ENCODE data around the gene KCTD16.

KCTD16 gene

DNA sequence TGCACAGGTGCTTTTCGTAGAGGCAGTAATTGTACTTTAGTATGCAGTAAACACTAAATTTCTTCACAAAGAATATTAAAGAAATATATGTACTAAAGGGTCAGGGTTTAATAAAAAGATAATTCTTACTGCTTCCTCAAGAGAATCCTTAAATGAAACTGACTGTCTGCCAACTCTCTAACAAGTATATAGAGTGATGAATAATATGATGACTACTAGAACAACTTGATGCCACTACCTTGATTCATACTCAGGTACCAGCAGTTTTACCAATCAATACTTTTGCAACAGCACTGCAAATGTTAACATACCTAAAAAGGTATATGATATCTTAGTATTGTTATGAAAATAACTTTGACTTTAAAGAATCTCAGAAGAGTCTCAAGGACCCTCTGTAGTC, 4.0 kb upstream of the KCTD16 start:
- DNase-seq (ENCODE audit: low read depth): no peak

DNA sequence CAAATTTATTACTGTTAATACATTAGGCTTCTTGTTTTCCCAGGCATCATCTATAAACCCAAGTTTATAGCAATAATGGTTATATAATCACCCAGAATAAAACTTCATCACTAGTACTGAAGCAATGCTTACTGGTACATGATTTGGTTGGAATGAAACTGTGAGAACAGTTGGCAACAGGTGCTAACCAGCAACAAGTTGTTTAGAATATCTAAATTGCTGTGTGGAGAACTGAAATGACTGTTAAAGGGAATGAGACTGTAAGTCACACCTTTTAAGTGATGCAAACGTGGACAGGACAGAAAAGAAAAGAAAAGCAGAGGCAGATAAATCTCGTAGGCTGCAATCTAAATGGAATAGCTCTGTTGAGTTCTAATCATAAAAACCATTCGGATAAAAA, 2.7 kb upstream of the KCTD16 start:
- DNase-seq (ENCODE audit: low read depth): no peak

DNA sequence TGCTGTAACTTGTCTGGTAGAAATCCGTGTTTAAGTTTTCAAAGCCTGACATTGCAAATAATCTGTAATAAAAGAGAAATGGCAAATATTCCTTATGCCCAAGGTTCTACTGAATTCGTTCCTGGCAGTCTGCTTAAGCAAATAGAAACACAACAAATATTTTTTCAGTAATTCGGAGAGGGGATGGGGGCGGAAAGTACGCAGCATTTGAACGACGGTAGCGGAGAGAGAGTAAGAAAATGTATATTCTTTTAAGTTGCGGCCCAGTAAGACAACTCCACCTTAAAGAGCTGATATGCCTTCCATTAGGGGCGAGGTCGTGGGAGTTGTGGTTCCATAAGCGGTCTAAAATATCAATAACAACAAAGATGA, 783 bp upstream of the KCTD16 start:
- no peak for DNase-seq (ENCODE audit: low read depth)

DNA sequence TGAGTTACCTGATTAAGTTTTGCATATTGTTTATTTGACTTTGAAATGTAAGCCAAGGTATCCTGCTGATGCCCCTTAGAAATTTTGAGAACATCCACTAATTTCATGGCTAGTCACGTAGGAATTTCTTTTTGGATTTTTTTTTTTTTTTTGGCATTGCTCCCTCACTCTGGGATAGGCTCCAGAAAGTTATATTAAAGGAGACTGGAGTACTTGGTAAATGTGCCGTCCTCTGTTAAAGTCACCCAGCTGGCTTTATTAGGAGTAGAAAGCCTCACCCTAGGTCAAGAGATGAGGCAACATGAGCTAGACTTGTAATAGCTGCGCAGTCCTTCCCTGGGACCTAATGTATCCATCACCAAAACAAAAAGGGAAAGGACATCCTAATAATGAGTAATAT, 3.1 kb downstream of the KCTD16 start:
- DNase-seq (ENCODE audit: low read depth): no peak

DNA sequence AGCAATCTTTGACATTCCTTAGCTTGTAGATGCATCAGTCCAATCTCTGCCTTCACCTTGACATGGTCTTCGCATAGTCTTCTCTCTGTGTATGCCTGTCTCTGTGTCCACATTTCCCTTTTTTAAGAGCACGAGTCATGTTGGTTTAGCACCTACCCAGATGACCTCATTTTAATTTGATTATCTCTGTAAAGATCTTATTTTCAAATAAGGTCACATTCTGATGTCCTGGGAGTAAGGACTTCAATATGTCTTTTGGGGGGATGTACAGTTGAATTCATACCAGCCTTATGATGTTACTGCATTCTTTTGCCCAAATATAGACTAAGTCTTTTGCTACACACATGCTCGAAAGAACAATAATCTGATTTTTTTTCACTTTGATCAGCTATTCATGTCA, 6.9 kb downstream of the KCTD16 start:
- no peak for DNase-seq (ENCODE audit: low read depth)

DNA sequence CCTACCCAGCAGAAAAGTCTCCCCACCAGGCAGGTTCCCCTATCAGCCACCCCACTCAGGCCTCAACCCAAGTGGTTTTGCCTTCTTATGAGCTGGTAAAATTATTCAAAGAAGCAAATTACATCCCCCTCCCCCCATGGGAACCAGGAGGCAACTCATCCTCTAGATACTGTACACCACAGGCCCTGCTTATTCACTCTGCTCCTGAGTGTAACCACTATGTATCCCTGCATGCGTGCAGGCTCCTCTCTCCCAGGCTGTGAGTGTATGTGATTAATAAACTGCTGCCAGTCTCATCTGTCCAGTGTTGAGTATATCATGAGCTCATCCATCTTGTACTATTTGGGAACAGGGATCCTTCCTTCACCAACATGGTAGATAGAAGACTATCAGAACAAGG, 8.6 kb downstream of the KCTD16 start:
- no peak for DNase-seq (ENCODE audit: low read depth)

DNA sequence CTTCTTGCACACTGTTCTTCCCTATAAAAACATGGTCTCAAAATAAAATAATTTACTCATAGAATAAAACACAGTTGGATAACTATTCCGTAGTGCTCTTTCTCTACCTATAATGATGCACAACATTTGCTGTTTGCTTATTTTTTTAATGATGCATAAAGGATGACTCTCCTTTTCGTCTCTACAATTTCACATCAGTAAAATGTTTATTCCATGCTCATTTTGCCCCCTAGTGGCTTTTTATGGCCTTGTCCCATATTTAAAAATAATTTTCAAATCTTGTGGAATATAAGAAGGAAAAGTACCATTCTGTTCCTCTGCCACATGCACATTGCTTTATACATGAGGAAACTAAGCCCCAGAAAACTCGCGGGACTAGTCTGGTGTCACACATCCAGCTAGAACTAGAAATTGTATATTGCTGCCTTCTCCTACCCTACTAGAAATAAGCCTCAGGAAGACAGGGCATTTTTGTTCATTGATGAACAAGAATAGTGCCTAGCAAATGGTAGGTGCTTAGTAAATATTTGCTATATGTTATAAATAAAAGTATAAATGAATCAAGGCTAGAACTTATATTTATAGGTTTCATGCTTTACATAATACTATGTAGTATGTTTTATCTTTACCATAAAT, 12.7 kb downstream of the KCTD16 start:
- DNase-seq (ENCODE audit: low read depth): no peak

DNA sequence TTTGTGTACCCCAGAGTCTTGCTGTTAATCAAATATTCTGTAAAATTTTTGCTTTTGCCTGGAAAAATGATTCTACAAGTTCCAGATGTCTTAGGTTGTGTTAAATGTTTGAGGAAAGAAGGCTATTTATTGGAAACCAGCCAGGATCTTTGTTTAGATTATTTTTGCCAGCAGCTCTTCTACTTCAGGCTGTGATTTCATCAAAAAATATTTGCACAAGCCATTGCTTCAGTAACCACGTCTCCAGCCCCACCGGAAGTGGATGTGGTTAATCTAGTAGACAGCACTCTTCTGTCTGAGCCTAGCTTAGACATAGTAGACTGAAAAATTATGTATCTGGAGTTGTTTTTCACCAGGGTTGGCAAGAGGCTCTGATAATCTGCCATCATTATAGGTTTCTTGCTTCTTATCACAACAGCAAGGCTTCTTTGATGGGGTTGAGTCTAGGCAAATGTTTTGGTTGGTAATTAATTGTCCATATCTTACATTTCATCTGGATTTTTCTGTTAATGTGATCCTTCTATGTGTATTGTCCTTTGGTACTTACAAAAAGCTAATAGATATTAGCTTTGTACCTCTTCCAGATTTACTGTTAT, 17.1 kb downstream of the KCTD16 start:
- DNase-seq (ENCODE audit: low read depth): no peak

DNA sequence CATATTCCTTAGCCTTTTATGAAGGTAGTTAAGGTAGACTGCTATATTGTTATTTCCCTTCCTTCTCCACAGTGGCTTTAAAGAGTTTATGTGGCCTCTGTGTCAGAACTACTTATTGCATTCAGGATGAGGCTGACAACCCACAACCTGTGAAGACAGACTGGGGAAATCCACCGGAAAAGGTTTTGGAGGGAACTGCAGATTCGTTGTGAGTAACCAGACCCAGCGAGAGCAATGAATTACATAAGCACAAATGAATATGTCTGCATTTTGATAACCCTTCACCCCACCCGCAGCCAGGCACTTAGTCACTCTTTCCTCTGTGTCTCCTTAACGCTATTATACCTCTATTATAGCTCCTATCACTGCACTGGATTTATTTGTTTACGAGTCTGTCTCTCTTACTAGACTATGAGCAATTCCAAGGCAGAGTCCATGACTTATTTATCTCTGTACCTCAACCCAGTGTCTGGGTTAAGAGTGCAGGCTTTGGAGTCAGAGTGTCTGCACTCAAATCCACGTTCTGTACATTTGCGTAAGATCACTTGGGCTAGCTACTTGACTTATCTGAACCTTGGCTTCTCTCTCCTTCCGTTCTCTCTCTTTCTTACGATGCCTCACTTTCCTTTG, 19.2 kb downstream of the KCTD16 start:
- peak; percentile 9 for DNase-seq (ENCODE audit: low read depth)

DNA sequence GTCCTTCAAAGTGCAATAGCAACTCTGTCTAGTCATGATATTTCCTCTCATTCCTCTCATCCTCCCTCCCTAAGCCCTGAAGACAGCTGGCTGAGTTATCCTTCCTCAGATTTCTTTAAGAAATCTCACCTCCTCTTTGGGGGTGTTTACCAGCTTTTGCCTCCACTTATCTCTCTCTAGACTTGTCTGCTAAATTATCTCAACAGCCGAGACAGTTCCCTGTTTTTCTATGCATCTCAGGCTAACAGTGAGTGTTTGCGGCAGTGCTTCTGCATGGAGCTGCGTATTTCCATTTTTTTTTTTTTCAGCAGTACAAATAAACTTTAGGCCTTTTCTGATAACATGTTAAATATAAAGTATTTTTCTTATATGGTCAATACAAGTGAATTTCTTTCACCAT, 20.9 kb downstream of the KCTD16 start:
- DNase-seq (ENCODE audit: low read depth): no peak

DNA sequence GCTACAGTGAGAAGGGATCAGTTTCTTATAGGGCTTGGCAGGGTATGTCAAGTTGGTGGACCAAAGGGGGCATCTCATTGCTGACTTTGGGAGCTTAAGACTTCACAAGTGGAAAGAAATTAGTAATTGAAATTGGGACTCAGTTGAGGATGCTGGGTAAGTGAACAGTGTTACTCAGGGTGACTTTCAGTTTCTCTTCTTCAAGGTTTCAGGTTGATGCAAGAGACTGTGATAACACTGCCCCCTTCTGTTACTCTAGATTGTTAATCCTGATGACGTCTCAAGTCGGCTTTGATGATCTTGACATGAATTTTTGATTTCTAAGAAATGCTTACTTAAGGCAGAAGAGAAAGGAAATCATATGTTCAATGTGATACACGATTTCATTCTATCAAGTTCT, 21.3 kb downstream of the KCTD16 start:
- no peak for DNase-seq (ENCODE audit: low read depth)

DNA sequence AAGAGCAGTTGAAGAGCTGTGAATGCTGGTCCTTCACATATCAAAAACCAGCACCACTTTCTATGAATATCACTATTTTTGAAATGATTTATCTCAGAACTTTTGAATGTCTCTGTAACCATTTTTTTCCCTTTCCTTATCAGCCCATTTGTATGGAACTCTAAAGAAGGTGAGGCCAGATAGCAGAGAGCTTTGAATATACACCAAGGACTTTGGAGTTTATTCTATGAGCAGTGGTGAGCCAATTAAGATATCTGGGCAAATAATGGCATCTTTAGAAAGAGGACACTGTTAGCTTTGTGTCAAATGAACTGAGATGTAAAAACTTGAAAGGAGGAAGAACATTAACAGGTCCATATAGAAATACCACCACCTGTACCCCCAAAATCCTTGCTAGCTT, 22.0 kb downstream of the KCTD16 start:
- DNase-seq (ENCODE audit: low read depth): no peak

DNA sequence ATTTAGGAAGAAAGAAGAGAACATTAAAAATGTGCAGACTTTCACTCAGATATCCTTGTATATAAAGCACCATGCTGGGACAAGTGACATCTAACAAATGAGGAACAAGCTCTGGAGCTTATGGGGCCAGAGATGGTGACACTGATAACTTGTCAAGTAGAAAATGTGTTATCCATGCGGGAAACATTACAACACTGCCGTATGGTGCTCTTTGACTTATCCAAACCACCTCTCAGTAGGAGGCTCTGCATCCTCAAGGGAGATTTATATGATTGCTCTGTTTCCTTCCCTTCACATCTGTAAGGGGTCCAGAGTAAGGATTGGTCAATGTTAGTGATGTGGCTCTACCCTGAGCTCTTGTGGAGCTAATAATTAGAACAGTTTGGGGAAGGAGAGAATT, 23.5 kb downstream of the KCTD16 start:
- DNase-seq (ENCODE audit: low read depth): no peak

DNA sequence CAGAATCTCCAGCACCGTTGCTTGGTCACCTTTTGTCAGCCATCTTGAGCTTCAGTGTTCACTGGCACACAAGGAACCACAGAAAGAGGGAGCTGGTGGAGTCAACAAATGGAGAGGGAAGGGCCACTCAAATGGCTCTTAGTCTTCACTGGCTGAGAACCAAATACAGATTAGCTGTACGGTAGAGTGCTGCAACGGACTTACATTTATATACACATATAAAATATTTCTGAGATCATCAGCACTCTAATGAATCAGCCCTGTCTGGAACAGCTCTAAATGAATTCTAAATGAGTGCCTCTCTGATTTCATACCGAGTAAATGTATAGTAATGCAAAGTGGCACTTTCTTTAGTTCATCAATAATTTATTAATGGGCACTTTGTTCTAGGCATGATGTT, 24.8 kb downstream of the KCTD16 start:
- DNase-seq (ENCODE audit: low read depth): no peak

DNA sequence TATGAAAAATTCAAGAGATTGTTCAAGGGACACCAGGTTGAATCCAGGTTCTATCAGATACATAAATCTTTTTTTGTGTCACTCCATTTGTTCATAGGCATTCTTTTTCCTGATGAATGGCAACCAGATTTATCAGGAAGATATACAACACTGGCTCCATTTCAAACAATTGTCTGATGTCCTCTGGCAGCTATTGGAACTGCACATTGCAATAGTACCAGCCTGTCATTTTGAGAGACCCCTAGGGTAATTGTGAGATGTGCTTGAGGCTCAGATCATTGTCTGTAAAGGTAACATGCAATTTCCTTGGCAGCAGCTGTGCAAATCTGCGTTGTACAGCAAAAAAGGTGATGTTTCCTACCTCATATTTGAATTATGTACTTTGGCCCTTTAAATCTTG, 25.9 kb downstream of the KCTD16 start:
- no peak for DNase-seq (ENCODE audit: low read depth)

DNA sequence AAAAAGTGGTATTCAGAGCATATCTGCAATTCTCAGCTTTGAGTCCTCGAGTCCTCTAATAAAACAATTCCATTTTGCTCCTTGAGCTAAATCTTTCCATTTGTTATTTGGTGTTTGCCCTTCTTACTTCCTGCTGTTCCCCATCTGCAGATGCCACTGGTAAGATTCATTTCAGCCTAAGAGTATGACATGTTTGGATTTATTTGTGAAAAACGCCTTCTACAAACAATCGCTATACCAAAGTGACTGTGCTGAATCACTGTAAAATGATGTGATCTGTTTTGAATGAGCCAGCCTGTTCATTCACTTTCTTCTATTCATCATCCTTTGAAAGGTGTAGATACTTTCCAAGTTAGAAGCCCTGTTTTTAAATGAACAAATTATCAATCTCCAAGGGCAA, 27.7 kb downstream of the KCTD16 start:
- no peak for DNase-seq (ENCODE audit: low read depth)

DNA sequence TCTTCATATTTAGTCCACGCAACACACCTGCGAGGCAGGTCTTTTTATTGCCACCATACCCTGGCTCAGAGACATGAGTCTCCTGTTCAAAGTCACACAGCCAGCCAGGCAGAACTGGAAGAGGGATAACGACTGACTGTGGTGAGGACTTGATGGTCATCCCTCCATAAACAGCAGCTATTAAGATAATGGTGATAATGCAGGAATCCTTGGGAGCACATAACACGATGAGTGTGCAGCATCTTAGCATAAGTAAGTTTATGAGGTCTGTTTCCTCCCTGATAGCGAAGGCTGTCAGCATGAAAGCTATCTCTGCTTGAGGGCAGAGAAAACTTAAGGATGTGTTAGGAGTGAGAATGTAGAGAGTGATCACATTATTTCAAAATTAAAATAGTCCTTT, 30.9 kb downstream of the KCTD16 start:
- DNase-seq (ENCODE audit: low read depth): no peak

DNA sequence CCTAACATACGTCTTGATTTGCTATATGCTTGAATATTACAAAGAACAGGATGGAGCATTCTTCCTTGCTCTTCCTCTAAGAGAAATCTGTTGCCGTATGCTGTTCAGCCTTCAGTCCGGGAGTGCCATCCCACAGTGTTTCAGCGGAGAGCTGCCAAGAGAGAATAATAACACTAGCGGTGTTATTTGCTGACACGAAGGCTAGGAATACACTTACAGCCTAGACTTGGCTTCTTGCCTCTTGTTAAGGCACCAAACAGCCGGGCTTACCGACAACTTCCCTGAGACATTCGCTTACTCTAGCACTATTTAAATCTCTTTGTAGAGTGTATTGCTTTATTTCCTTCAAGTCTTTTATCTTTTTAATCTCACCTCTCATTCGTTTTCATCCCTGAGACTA, 31.4 kb downstream of the KCTD16 start:
- DNase-seq (ENCODE audit: low read depth): no peak

DNA sequence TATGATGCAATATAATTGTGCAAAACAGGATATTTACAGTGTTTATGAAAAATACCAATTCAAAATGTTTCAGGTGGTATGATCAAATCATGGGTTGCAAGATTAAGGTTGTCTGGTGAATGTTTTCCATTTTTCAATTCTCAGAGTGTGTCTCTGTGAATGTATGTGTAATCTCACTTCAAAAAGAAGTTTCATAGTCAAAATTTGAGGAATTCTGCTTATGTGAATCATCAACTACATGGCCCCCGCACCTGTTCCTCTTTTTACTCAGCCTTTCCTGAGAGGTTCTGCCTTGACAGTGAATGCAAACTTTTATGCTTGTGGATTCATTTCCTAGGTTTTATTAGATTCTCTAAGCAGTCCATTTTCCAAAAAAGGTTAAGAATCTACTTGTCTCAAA, 32.1 kb downstream of the KCTD16 start:
- no peak for DNase-seq (ENCODE audit: low read depth)

DNA sequence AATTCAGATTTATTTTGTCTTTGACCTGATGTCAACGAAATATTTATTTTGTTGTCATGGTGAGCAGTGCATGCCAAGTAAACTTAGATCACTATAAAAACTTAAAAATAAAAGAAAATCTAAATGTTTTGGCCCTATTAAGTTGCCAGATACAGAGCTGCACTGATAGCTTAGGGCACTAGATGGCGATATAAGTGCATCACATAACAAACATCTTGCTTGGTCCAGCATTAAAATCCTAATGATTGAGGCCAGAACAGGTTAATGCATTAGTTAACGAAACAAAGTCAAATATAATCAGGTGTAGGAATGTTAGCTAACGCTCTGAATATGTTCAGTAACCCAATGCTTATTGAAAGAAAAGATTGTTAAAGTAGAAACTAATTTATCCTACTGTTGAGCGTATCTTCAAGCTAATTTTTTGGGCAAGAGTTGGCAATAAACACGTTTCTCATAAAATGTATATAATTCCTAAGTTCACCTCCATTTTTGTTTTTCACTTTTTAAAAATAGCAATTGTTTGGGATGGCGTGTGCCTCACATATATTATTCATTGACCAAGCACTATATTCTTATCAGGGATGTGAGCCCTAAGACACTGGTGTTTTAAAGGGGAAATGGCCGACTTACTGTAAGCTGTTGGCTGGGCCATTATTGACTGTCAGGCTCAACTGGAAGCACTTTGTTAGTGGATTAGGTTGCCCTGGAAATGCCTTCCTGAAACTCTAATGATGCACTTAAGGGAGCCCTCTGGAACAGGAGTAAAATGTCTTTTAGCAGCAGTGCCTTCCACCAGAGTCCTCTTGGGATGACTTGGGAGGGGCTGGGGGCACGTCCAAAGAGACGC, 33.3 kb downstream of the KCTD16 start:
- no peak for DNase-seq (ENCODE audit: low read depth)

DNA sequence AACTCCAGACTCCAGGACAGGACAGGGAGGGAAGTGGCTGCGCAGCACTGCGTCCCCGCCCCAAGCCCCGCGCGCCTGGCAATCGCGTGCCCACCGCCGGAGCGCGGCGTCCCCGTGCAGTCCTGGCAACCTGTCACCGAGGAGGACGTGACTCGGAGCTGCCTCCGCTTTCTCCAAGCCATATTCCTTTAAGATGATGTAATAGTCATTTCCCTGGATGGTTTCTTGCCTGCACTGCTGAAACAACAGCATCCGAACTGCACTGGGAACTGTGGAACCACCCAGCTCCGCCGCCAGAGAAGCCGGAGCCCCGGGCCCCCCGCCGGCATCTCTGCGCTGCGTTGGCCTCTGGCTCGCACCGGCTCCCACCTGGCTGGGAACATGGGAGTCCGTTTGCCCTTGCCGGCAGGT, 34.5 kb downstream of the KCTD16 start:
- DNase-seq (ENCODE audit: low read depth): no peak

DNA sequence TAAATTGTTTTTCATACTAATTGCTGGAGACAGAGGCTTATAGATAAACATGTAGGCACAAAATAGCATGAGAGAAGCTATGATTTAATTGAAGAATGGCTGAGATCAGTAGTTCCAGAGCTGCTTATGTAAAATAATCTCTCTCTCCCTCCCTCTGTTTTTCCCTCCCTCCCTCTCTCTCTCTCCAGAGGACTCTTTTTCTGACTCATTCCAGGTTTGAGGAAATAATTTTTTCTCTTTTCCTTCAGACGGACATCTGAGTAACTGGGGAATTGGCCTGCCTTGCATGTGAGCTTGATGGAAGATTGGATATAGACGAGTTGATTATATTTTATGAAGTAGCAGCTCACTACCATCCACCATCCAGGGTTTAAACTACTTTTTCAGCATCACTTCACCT, 35.5 kb downstream of the KCTD16 start:
- DNase-seq (ENCODE audit: low read depth): no peak

DNA sequence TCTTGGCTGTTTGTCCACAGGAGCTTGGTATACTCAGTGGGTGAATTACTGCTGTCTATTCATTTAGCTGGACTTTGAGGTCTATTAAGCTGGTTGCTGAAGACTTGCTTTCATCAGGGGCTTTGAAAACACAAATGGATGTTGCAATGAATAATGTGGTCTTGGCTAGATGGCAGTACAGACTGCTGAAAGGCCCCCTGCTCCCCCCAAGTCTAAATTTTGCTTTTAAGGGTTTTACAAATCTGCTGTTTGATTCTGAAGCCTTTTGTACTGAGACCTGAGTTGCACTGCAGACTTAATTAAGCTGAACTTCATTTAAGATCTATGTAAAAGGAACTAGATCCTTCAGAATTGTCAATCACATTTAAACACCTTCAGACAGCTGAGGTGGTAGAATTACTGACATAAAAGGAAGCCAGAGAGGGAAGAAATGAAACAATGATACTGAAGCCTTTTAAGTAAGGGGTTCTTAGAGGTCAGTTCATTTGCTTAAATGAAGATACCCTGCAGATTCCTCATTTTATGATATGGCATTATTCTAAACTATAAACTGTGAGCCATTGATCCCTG, 37.3 kb downstream of the KCTD16 start:
- DNase-seq (ENCODE audit: low read depth): no peak
